Measurements from ENCODE around the gene GGTA1.

GRCh38 chr9:121499427-121500164 lies at the start of gene GGTA1:
- TF ChIP-seq CTCF (IDR thresholded peaks at IDR 0.05; ENCODE audit: low read length) (no peak), EZH2 (IDR thresholded peaks at IDR 0.05; ENCODE audit: borderline replicate concordance, low read length) (no peak)

All from OCI-LY1 (cell line).